G401 (cell line): Measurements from ENCODE around the gene RREB1. TPM values are rescaled to one million over a fixed set of nuclear protein-coding genes. Genes with fewer than 3 reads are reported as not detected.

Source experiments
- DNase-seq: peaks from one replicate; pipeline ENCODE4 v3.0.0-alpha.2; 2015; ENCODE audit warnings: low spot score
- in situ Hi-C: cut with HindIII; loops from 2 replicates; pipeline ENCODE4 v1.10.0; 2016; ENCODE audit warnings: low sequenced_read_pairs, mixed read lengths
- total RNA-seq: library from RNA; depleted of rRNA; stranded (reverse); fragments of >200 nt; shearing (Covaris generic); gene quantifications from 2 replicates; pipeline ENCODE4 v1.2.3, GENCODE V29; 2014

The RREB1 gene
- total RNA-seq, 1 experiment from 2014 or later, result 8.5 TPM

- no peak for DNase-seq
- in situ Hi-C loops, result no loop called here
These were observed 138.8 kb downstream of the RREB1 start for GRCh38 chr6:7246401-7247178.

DNA sequence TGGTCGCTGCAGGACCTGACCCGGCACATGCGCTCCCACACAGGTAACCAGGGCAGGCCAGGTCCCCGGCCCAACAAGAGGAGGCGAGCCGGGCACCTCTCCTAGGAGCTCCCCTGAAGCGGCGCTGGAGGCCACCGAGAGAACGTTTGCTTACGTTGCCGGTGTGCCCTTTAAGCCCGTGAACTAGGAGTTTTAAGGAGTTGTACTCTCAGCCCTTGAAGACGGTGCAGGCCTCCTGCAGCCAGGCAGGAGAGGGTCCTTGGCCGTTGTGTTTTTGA is 139.4 kb downstream of the RREB1 start:
- no peak for DNase-seq
- in situ Hi-C loops, result no loop called here

DNA sequence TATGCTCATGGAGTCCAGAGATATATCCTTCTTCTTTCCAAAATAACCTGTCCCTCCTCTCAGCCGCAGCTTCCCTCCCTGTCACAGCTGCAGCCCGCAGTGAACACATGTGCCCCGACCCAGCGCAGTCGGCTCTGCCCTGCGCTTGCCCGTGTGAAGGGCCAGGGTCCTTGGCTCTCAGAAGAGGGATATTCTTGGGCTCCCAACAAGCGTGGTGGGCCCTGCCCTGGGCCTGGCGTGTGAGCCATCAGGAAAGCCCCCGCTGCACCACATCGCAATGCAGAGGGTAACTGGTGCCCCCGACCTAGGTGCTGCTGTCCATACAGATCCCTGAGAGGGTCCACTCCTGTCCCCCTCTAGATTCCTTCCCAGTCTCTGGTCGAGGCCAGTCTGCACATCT is 140.1 kb downstream of the RREB1 start:
- no peak for DNase-seq
- in situ Hi-C loops, result no loop called here

DNA sequence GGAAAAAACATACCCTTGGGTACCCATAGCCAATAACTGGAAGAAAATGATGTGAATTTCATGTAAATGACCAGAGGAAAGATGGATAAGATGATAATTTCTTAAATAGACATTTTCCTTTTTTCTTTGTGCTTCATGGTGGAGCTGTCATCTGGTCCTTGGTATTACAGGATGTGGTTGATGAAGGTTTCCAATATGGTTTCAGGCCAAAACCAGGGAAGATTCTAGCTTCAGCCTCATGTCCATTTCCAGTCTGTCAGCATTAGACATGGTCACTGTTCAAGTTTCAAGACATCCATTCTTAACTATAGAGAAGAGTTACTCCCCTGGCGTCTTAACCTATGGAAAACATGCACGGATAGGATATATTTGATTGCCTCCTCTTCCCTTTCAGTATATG is 141.6 kb downstream of the RREB1 start:
- in situ Hi-C loops, result no loop called here
- no peak for DNase-seq

DNA sequence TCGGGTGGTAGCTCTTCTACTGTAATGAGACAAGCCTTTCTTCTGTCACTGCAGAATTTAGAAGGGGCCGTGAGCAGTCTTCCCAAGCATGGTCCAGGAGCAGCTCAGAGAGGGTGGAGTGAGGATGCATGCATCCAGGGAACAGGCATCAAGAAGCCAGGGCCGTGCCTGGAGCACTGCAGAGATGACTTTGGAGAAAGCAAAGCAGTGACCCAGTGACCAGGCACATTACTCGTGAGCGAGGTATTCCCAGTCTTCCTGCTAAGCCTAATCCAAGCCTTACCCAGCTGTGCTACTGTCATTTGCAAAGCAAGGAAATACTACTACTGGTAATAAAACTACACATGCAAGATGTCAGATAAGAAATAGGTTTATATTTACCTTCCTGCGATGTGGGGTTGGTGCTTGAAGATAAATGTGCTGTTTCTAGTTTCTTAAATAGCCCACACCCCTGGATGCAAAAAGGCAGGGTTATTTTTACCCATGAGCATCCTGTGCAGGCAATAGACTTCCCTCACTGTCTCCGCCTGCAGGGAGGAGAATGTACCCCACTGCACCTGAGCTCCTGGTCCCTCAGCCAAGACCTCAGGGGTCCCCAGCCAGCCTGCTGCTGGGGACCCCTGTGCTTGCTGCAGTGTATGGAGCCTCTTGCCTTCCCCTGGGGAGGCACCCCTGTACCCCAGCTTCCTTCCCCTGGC is 142.3 kb downstream of the RREB1 start:
- DNase-seq, result no peak
- in situ Hi-C loops, result no loop called here

GRCh38 chr6:7250812-7251211 is 143.1 kb downstream of the RREB1 start:
- in situ Hi-C loops, result no loop called here
- DNase-seq, result no peak

GRCh38 chr6:7251646-7252260 is 144.0 kb downstream of the RREB1 start:
- in situ Hi-C loops, result no loop called here
- DNase-seq, result no peak

DNA sequence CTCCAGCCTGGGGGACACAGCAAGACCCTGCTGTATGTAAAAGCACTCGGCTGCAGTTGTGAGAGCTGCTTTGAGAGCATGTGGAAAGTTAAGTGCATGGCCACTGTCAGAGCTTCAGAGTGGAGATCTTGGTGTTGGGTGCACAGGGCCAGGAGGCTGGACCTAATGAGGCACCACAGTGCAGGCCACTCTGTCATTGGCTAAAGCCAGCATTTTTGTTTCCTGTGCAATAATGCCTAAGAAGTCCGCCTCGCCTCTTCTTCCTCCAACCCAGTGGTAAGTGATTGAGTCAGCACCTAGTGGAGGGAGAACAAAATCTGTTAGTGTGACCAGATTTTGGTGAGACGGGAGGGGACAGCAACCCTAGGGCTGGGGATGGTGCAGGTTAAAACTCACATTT is 144.6 kb downstream of the RREB1 start:
- in situ Hi-C loops, result no loop called here
- DNase-seq, result no peak

DNA sequence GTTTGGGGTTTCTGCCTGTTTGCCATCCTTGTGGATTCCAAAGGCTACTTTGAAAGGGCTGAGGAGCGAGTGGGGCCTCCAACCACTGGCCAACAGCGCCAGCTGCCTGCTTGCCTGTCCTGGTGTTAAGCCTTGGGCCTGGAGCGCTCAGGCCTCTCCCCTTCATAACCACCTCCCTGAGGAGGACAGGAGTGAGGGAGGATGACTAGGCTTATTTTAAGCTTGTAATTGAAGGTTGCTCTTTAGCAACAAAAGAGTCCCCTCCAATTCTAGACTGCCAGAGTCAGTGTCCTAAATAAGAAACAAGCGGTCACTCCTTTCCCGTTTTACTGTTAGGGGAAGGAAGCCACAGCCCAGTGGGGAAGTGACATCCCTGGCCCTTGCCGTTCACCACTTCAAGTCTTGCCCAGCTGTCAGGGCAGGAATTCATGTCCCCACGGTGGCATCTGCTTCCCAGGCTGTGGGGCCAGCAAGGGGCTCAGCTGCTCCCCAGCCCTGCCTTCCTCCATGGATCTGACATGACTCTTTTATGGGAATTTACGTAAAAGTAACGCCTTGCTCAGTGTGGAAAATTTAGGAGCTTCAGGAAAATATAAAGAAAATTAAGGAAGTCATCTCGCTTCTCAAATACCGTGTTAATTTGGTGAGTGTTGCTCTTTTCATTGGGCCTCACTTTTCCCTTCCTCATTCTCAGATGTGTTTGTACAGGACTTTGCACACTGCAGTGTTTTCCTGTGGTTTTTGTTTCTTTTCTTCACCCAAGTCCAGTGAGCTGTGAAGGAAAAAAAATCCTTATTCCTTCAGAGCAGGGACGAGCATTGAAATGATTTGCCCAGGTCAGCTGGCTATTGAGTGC is 147.4 kb downstream of the RREB1 start:
- in situ Hi-C loops, result no loop called here
- no peak for DNase-seq

GRCh38 chr6:7255918-7256317 is 148.2 kb downstream of the RREB1 start:
- in situ Hi-C loops, result no loop called here
- no peak for DNase-seq

DNA sequence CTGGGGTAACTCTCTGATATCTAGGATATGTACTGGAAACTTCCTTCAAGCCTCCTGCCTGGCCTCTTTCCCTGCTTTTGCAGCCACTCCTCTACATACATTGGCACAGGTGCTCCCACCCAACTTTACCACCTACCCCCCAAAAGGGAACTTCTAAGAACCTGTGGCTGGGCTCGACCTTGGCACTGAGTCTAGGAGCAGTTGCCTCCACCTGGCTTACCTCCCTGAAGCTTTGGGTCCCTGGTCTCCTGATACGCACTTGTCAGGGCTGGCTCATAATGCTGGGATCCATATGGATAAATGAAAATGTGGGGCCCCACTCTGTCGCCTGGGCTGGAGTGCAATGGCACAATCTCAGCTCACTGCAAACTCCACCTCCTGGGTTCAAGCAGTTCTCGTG is 149.0 kb downstream of the RREB1 start:
- no peak for DNase-seq
- in situ Hi-C loops, result no loop called here

DNA sequence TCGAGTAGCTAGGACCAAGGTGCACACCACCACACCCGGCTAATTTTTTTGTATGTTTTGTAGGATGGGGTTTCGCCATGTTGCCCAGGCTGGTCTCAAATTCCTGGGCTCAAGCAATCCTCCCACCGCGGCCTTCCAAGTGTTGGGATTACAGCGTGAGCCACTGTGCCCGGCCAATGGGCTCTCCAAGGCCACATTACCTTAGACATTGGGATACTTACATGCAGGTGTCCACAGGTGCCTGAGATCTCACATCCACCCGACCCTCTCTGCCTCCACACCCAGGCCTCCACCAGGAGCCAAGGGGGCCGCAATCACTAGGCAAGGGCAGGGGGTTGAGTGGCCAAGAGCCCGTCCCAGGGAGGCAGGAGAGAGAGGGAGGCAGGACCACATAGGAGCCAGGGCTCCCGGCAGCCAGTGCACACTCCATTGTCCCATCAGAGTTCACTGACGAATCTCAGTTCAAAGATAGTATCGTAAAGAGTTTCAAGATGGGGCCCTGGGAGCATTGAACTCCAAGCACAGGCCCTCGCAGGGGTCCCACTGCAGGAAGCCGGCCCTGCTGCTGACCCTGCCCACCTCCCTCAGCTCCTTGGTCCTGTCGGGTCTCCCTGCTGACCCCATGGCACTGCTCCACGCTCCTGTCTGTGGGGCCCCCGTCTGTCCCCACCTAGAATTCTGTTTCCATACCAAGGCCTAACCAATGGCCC is 149.9 kb downstream of the RREB1 start:
- in situ Hi-C loops, result no loop called here
- no peak for DNase-seq

- in situ Hi-C loops, result no loop called here
- DNase-seq, result no peak
These were observed 150.5 kb downstream of the RREB1 start for GRCh38 chr6:7258231-7258763.

DNA sequence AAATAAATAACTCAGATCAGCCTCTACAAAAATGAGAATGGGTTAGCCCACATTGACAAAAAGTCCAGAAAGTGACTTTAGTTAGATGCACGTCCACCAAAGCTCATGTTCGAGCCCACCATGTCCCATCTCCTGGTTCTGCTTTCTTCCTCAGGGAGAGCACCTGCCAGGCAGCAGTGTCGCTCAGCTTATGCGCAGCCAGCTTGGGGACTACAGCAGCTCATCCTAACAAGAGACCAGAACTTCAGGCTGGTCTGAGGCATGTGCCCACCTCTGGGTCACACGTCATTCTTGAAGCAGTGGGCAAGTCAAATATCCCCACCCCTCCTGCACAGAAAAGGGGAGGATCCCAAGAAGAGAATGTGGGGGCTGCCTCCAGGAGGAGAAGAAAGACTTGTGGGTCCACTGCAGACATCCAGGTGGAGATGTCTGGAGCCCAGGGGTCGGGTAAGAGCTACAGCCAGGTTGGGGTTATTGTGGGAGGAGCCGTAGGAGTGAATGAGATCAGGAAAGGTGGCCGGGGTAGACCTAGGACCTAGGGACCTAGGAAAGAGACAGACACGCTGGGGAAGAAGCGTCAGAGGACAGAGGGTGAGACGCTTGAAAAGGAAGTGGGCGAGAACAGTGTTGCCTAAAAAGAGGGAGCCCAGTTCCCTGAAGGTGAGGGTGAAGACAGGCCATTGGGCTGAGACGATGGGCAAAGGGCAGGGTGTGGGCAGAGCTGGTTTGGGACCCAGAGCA is 152.7 kb downstream of the RREB1 start:
- in situ Hi-C loops, result no loop called here
- no peak for DNase-seq

GRCh38 chr6:7261032-7261841 is 153.5 kb downstream of the RREB1 start:
- DNase-seq, result peak; percentile 93
- in situ Hi-C loops, result no loop called here

GRCh38 chr6:7261852-7262461 is 154.2 kb downstream of the RREB1 start:
- in situ Hi-C loops, result no loop called here

More at GRCh38 chr6:7261852-7262461, 154.2 kb downstream of the RREB1 start:
- DNase-seq, result no peak
